Brain microvascular endothelial cell (primary cell): ENCODE measurements around the gene IGSF9.

Source experiments
- DNase-seq: peaks from one replicate; pipeline ENCODE4 v3.0.0-alpha.2; 2020
- H3K27ac ChIP-seq: fragments of 250-450 bp; sonication (Bioruptor Pico); 2 replicates; pipeline ENCODE4 v1.5.1; 2020; ENCODE audit warnings: mild to moderate bottlenecking, moderate library complexity
- H3K27me3 ChIP-seq: fragments of 250-450 bp; sonication (Bioruptor Pico); replicated peaks from 2 replicates; pipeline ENCODE4 v1.5.1; 2020; ENCODE audit warnings: mild to moderate bottlenecking
- H3K36me3 ChIP-seq: fragments of 250-450 bp; sonication (Bioruptor Pico); replicated peaks from 2 replicates; pipeline ENCODE4 v1.5.1; 2020; ENCODE audit warnings: mild to moderate bottlenecking
- H3K4me3 ChIP-seq: 2 replicates; pipeline ENCODE4 v1.5.1; 2011; ENCODE audit warnings: low read depth, mild to moderate bottlenecking, control low read depth, low read length, moderate library complexity
- CTCF ChIP-seq: IDR thresholded peaks from 2 replicates; pipeline ENCODE4 v1.5.1; 2011; ENCODE audit warnings: low read depth, mild to moderate bottlenecking, moderate library complexity, low read length, control low read depth, inconsistent platforms; ENCODE audit errors: missing control alignments
- in situ Hi-C: cut with HindIII; loops from 2 replicates; pipeline ENCODE4 v1.10.0; 2017; ENCODE audit warnings: low sequenced_read_pairs, low pct_ligation_motif_present

IGSF9 gene

GRCh38 chr1:159983681-159984080 is 38.3 kb upstream of the IGSF9 start:
- no peak for TF ChIP-seq CTCF
- H3K36me3 ChIP-seq: no peaks in the 10 kb centered on the region
- in situ Hi-C loops: no loop called here
- peaks cover 7% of the 10 kb centered on the region for H3K27me3 ChIP-seq
- H3K4me3 ChIP-seq: no peak overlapping the region
- DNase-seq: no peak
- H3K27ac ChIP-seq: no peak overlapping the region

GRCh38 chr1:159982280-159982679 is 36.9 kb upstream of the IGSF9 start:
- Histone ChIP-seq H3K27ac (no peak overlapping the region), H3K27me3 (peaks cover 7% of the 10 kb centered on the region)
- in situ Hi-C loops: no loop called here

GRCh38 chr1:159981351-159982055 is 36.1 kb upstream of the IGSF9 start:
- H3K27me3 ChIP-seq: peaks cover 5% of the 10 kb centered on the region
- no peak overlapping the region for H3K4me3 ChIP-seq
- H3K36me3 ChIP-seq: no peaks in the 10 kb centered on the region
- DNase-seq: no peak
- H3K27ac ChIP-seq: no peak overlapping the region
- TF ChIP-seq CTCF: no peak
- in situ Hi-C loops: no loop called here

More at GRCh38 chr1:159982280-159982679, 36.9 kb upstream of the IGSF9 start:
- DNase-seq: no peak
- H3K36me3 ChIP-seq: no peaks in the 10 kb centered on the region
- TF ChIP-seq CTCF: no peak
- H3K4me3 ChIP-seq: no peak overlapping the region

- DNase-seq: no peak
- Histone ChIP-seq H3K27ac (no peak overlapping the region), H3K27me3 (peaks cover 7% of the 10 kb centered on the region), H3K4me3 (no peak overlapping the region), H3K36me3 (no peaks in the 10 kb centered on the region)
- in situ Hi-C loops: no loop called here
- TF ChIP-seq CTCF: no peak
Measured at GRCh38 chr1:159980786-159981185, 35.4 kb upstream of the IGSF9 start.

GRCh38 chr1:159980076-159980475 is 34.7 kb upstream of the IGSF9 start:
- Histone ChIP-seq H3K27me3 (peaks cover 13% of the 10 kb centered on the region), H3K27ac (no peak overlapping the region), H3K36me3 (no peaks in the 10 kb centered on the region), H3K4me3 (no peak overlapping the region)
- TF ChIP-seq CTCF: no peak
- no peak for DNase-seq
- in situ Hi-C loops: no loop called here

- H3K27ac ChIP-seq: no peak overlapping the region
- H3K36me3 ChIP-seq: no peaks in the 10 kb centered on the region
- in situ Hi-C loops: no loop called here
- peaks cover 13% of the 10 kb centered on the region for H3K27me3 ChIP-seq
- TF ChIP-seq CTCF: no peak
- no peak for DNase-seq
- no peak overlapping the region for H3K4me3 ChIP-seq
Measured at GRCh38 chr1:159979257-159979656, 33.8 kb upstream of the IGSF9 start.
